Measurements from ENCODE around the gene LENEP.
"Not testable (repeated sequence)": the region's sequence is repeated elsewhere in the genome, so short reads cannot be mapped to it uniquely, and the experiment has no call there.

LENEP gene

GRCh38 chr1:154989195-154989860 lies 4.1 kb upstream of the LENEP start:
- TF ChIP-seq, protein P1, sequence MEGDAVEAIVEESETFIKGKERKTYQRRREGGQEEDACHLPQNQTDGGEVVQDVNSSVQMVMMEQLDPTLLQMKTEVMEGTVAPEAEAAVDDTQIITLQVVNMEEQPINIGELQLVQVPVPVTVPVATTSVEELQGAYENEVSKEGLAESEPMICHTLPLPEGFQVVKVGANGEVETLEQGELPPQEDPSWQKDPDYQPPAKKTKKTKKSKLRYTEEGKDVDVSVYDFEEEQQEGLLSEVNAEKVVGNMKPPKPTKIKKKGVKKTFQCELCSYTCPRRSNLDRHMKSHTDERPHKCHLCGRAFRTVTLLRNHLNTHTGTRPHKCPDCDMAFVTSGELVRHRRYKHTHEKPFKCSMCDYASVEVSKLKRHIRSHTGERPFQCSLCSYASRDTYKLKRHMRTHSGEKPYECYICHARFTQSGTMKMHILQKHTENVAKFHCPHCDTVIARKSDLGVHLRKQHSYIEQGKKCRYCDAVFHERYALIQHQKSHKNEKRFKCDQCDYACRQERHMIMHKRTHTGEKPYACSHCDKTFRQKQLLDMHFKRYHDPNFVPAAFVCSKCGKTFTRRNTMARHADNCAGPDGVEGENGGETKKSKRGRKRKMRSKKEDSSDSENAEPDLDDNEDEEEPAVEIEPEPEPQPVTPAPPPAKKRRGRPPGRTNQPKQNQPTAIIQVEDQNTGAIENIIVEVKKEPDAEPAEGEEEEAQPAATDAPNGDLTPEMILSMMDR (IDR thresholded peaks at IDR 0.05) = no peak
- no peak for DNase-seq (ENCODE audit: low spot score)
- H3K4me3 ChIP-seq = no peak overlapping the region
- H3K27ac ChIP-seq = no peak overlapping the region

- no peak for DNase-seq (ENCODE audit: low spot score)
- Histone ChIP-seq H3K4me3 (no peak overlapping the region), H3K27ac (no peak overlapping the region)
Measured at GRCh38 chr1:154990276-154990675, 3.1 kb upstream of the LENEP start.

GRCh38 chr1:154992721-154993571 lies 440 bp upstream of the LENEP start:
- Histone ChIP-seq H3K27ac (no peak overlapping the region), H3K4me3 (no peak overlapping the region)
- no peak for DNase-seq (ENCODE audit: low spot score)
- TF ChIP-seq, protein P1 (IDR thresholded peaks at IDR 0.05) = no peak

More at GRCh38 chr1:154990276-154990675, 3.1 kb upstream of the LENEP start:
- TF ChIP-seq, protein P1 (IDR thresholded peaks at IDR 0.05) = no peak

GRCh38 chr1:154994269-154994587 lies 842 bp downstream of the LENEP start:
- Histone ChIP-seq H3K4me3 (no peak overlapping the region), H3K27ac (no peak overlapping the region)
- TF ChIP-seq, protein P1 (IDR thresholded peaks at IDR 0.05) = no peak
- no peak for DNase-seq (ENCODE audit: low spot score)

GRCh38 chr1:154994591-154994990 lies 1.2 kb downstream of the LENEP start:
- Histone ChIP-seq H3K27ac (no peak overlapping the region), H3K4me3 (no peak overlapping the region)
- TF ChIP-seq, protein P1 (IDR thresholded peaks at IDR 0.05) = no peak
- DNase-seq (ENCODE audit: low spot score) = no peak

- peak; percentile 72 for DNase-seq (ENCODE audit: low spot score)
- H3K4me3 ChIP-seq, H3K27ac ChIP-seq: not testable (repeated sequence)
Measured at GRCh38 chr1:154995301-154995983, 2.1 kb downstream of the LENEP start.

DNA sequence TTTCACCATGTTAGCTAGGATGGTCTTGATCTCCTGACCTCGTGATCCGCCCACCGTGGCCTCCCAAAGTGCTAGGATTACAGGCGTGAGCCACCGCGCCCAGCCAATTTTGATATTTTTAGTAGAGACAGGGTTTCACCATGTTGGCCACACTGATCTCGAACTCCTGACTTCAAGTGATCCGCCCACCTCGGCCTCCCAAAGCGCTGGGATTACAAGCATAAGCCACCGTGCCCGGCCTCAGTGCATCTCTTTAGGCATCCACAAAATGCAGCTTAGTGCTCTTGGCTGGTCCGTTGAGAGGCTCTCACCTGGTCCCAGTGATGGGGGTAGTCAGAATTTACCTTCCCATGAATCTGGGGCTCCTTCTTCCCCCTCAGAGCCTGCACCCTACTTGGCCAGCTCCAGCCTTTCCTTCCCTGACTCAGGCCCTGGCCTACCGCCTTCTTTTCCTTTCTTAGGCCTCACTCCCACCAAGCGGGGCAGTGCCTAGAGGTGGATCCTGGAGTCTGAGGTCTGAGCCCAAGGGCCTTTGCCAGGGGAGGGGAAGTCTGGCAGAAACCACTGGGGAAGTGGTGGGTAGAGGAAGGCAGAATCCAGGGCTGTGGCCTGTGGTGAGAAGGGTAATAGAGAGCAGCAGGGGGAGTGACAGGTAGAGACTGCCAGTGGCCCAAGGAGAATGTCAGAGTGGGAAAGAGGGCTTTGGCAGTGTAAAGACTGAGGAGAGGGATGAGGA lies 3.7 kb downstream of the LENEP start:
- H3K4me3 ChIP-seq = no peak overlapping the region
- TF ChIP-seq, protein P1 (IDR thresholded peaks at IDR 0.05) = no peak
- no peak overlapping the region for H3K27ac ChIP-seq
- no peak for DNase-seq (ENCODE audit: low spot score)
